NCI-H2107 treated with DMSO at 0.1 percent for 48 hours (cell line): ENCODE measurements around the gene UMODL1.

ENCODE experiments used
- DNase-seq: peaks from one replicate; lab custom pipeline; 2025; ENCODE audit not compliant: unreplicated experiment; lab: John Stamatoyannopoulos, UW

Gene UMODL1

GRCh38 chr21:42057851-42058437, 13.2 kb upstream of the UMODL1 start:
- DNase-seq, result no peak

- DNase-seq, result no peak
Observed at GRCh38 chr21:42058631-42059111, 12.4 kb upstream of the UMODL1 start.

- DNase-seq, result no peak
Observed at GRCh38 chr21:42059141-42059540, 12.0 kb upstream of the UMODL1 start.

GRCh38 chr21:42059721-42060120, 11.4 kb upstream of the UMODL1 start:
- no peak for DNase-seq

GRCh38 chr21:42060166-42060565, 11.0 kb upstream of the UMODL1 start:
- DNase-seq, result no peak

GRCh38 chr21:42061195-42061985, 9.7 kb upstream of the UMODL1 start:
- DNase-seq, result no peak

- no peak for DNase-seq
Observed at GRCh38 chr21:42061986-42062235, 9.2 kb upstream of the UMODL1 start.

GRCh38 chr21:42062236-42063022, 8.7 kb upstream of the UMODL1 start:
- peak; percentile 71 for DNase-seq

GRCh38 chr21:42063191-42063570, 7.9 kb upstream of the UMODL1 start:
- peak; percentile 50 for DNase-seq

GRCh38 chr21:42063571-42064521, 7.3 kb upstream of the UMODL1 start:
- no peak for DNase-seq

GRCh38 chr21:42066521-42066920, 4.6 kb upstream of the UMODL1 start:
- no peak for DNase-seq

- DNase-seq, result no peak
Observed at GRCh38 chr21:42067531-42068255, 3.4 kb upstream of the UMODL1 start.

- no peak for DNase-seq
Observed at GRCh38 chr21:42068256-42068545, 2.9 kb upstream of the UMODL1 start.

GRCh38 chr21:42068592-42068991, 2.5 kb upstream of the UMODL1 start:
- DNase-seq, result no peak

GRCh38 chr21:42069327-42069726, 1.8 kb upstream of the UMODL1 start:
- DNase-seq, result no peak

GRCh38 chr21:42069843-42070242, 1.3 kb upstream of the UMODL1 start:
- no peak for DNase-seq

GRCh38 chr21:42073145-42074099, 2.3 kb downstream of the UMODL1 start:
- no peak for DNase-seq

- no peak for DNase-seq
Observed at GRCh38 chr21:42075686-42076471, 4.8 kb downstream of the UMODL1 start.
